Epidermal melanocyte (primary cell): ENCODE results near the gene FAM50B.
"Not testable (repeated sequence)": the region's sequence is repeated elsewhere in the genome, so short reads cannot be mapped to it uniquely, and the experiment has no call there.

Experiments
- DNase-seq: peaks from one replicate; pipeline ENCODE4 v3.0.0; 2011; ENCODE audit warnings: low spot score; ENCODE audit not compliant: insufficient read length

FAM50B gene

DNA sequence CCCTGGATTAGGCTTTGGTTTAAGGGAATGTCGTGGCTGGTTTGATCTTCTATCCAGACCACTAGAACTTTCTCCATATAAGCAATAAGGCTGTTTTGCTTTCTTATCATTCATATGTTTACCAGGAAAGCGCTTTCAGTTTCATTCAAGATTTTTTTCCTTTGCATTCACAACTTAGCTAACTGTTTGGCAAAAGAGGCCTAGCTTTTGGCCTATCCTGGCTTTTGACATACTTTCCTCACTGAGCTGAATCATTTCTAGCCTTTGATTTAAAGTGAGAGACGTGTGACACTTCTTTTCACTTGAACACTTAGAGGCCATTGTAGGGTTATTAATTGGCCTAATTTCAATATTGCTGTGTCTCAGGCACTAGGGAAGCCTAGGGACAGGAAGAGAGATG, 1.7 kb upstream of the FAM50B start:
- no peak for DNase-seq

DNA sequence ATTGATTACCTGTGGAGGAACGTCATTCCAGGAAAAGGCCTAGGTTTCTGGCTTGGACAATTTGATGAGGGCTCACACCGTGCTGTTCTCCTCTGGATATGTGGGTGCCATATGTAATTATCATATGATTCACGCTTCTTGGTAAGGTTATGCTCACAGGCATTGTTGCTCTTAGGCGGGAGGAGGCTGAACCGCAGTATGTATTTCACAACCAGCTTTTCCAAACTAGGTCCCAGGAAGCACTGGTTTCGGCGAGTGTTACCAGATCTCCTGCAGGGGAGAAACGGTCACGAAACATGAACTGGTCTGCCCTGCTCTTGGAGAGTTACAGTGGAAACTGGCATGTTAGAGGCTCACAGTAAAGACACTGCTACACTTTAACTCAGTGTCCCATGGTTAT, 793 bp upstream of the FAM50B start:
- DNase-seq = no peak

DNA sequence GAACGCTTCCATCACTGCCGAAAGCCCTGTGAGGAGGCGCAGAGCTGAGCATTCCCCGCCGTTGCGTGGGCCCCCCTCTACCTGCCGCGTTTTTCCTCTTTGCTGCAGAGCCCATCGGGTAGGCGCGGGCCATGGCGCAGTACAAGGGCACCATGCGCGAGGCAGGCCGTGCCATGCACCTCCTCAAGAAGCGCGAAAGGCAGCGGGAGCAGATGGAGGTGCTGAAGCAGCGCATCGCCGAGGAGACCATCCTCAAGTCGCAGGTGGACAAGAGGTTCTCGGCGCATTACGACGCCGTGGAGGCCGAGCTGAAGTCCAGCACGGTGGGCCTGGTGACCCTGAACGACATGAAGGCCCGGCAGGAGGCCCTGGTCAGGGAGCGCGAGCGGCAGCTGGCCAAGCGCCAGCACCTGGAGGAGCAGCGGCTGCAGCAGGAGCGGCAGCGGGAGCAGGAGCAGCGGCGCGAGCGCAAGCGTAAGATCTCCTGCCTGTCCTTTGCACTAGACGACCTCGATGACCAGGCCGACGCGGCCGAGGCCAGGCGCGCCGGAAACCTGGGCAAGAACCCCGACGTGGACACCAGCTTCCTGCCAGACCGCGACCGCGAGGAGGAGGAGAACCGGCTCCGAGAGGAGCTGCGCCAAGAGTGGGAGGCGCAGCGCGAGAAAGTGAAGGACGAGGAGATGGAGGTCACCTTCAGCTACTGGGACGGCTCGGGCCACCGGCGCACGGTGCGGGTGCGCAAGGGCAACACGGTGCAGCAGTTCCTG, 693 bp downstream of the FAM50B start:
- no peak for DNase-seq

DNA sequence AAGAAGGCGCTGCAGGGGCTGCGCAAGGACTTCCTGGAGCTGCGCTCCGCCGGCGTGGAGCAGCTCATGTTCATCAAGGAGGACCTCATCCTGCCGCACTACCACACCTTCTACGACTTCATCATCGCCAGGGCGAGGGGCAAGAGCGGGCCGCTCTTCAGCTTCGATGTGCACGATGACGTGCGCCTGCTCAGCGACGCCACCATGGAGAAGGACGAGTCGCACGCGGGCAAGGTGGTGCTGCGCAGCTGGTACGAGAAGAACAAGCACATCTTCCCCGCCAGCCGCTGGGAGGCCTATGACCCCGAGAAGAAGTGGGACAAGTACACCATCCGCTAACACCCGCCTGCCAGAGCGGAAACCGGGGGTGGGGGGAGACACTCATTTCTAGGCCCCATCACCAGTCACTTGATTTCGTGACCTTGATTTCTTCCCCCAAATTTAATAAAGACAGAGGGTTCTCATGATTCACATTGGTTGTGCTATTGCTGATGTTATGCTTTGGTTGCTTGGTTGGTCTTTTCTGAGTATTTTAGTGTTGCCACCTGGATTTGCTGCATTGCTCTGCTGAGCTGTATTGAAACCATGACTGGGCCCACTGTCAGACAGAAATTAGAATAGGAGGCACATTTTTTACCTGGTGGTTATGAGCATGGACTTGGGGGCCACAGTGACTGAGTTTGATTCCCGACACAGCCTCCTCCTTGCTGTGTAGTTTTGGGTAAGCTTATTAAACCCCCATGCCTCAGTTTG, 1.5 kb downstream of the FAM50B start:
- DNase-seq = no peak

DNA sequence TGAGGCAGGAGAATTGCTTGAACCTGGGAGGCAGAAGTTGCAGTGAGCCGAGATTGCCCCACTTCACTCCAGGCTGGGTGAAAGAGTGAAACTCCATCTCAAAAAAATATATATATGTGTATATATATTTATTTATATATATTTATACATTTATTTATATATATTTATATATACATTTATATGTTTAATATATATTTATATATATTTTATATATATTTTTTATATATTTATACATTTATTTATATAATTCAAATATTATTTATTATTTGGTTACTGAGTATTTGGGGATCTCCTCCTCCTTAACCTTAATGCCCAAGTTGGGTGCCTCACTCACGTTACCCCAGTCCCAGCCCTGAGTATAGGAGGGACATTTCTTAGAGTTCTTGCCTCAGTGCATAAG, 2.7 kb downstream of the FAM50B start:
- DNase-seq = no peak

DNA sequence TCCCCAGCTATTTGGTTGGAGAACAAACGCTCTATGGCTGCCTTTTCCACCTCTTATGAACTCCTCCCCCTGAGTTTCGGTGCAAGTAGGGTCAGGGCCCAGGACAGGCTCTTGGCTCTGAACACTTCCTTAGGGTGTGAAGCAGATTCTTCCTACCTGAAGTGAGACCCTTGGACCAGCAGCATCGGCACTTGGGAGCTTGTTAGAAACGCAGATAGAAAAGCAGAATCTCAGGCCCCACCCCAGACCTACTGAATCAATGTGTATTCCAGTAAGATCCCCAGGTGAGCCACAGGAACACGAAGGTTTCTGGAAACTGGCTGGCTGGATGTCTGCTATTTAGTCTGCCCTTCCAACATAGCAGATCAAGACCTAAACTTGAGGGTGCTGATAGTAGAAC, 3.2 kb downstream of the FAM50B start:
- DNase-seq = no peak

DNA sequence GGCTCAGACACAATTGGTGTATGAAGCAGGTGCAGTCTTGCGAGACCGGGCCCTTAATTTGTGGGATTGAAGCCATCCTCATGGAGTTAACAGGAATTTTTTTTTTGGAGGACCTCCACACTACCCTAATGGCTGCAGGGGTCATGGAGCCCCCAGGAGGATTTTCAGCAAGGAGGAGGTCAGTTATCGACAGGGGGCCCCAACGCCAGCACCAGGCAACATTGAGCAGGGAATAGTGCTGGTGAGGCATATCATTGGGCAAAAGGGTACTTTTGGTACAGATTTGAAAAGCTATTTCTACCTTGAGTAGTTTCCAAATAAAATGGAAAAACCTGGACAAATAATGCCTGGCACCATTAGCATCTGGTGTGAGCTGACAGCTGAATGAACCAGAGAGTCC, 6.7 kb downstream of the FAM50B start:
- DNase-seq = no peak

DNA sequence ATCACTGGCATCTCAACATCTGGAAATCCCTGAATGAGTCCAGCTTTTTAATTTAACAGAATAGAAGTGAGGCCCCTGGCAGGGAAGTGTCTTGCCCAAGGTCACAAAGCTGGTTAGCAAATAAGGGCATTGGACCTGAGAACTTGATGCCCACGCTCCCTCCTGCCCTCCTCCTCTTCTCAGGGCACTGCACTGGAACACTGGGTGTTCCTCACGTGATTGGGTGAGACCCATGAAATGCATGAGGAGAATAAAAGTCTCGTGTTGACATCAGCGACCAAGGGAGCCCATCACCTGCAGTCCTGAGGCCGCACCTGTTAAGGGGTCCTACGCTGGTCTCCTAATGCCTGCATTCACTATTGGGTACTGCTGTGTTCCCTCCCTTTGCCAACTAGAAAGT, 7.4 kb downstream of the FAM50B start:
- no peak for DNase-seq

DNA sequence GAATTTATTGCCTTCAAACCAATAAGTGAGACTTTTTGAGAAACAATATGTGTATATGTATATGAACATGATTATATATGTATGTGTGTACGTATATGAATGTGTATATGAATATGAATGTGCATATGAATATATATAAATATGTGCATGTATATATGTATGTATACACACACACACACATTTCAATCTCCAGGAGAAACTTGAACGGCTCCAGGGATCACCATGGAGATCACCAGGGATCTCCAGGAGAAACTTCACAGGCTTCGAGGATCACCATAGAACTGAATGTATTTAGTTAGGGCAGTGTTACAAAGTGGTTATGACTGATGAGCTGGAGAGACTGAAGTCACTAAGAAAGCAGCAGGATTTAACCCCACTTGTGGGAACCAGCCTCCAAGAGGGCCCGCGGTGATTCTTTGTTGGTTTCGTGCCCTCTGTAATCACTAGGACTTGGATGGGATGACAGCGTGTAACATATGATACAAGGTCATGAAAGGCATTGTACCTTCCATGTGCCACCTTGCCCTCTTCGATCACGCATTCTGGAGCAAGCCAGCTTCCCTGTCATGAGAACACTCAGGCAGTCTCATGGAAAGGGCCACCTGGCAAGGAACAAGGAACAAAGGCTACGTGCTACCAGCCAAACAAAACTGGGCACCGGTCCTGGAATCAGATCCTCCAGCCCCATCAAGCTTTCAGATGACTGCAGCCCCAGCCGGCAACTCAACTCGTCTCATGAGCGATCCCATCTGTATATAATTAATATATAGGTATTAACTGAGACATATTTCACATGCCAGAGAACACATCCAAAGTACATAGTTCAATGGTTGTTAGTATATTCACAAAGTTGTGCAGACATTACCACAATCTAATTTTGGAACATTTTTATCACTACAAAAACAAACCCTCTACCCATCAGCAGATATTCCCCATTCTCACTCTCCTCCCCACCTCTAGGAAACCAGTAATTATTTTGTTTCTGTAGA, 8.6 kb downstream of the FAM50B start:
- DNase-seq = no peak

DNA sequence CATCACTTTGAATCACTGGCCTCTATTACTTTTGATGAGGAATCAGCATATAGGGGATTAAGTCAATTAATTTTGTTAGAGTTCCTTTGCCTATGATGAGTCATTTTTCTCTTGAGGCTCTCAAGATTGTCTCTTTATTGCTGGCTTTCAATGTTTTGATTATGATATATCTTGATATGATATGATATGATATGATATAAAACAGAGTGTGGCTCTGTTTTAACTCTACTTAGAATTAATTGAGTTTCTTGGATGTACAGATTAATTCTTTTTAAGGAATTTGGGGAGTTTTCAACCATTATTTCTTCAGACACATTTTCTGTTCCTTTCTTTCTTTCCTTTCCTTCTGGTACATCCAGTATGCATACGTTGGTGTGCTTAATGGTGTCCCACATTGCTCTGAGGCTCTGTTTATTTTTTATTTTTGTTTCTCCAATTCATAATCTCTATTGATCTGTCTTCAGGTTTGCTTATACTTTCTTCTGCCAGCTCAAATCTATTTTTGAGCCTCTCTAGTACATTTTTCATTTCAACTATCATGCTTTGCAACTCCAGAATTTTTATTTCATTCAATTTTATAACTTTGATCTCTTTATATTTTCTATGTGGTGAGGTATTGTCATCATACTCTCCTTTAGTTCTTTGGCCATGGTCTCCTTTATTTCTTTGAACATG, 10.8 kb downstream of the FAM50B start:
- no peak for DNase-seq

DNA sequence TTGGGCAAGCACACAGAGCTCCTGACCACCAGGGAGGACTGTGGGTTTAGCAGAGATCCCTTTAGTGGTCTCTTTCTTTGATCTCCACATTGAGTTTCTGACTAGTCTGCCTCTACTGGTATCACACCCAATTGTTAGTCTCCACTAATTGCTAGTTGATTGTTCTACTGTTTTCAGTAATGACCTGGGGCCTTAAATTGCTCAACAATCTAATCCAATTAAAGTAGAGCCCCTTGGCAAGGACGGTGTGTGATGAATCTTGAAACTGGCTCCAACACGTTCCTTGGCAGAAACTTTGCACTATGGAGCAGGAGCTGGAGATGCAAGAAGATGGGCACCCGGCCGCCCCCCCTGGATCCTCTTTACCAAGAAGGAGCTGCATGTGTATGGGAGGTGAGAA, 12.3 kb downstream of the FAM50B start:
- no peak for DNase-seq

DNA sequence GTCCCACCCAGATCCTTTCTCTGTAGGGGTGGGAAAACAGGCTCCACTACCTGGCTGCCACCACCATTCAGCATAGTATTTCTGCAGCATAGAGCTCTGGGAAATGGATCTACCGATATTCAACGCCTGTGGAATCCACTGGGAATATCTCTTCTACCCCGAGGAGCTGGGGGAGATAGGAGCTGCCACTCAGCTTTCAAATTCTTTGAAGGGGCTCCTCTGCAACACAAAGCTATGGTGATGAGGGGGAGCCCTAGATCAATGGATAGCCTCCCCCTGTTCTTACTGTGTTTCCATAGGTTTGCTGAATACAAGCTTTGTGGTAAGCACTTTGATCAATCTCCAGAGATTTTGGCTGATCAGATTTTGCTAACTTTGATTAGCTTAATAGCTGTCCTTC, 12.9 kb downstream of the FAM50B start:
- DNase-seq = no peak

DNA sequence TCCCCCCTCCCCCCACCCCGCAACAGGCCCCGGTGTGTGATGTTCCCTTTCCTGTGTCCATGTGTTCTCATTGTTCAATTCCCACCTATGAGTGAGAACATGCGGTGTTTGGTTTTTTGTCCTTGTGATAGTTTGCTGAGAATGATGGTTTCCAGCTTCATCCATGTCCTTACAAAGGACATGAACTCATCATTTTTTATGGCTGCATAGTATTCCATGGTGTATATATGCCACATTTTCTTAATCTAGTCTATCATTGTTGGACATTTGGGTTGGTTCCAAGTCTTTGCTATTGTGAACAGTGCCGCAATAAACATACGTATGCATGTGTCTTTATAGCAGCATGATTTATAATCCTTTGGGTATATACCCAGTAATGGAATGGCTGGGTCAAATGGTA, 14.1 kb downstream of the FAM50B start:
- DNase-seq = not testable (repeated sequence)

DNA sequence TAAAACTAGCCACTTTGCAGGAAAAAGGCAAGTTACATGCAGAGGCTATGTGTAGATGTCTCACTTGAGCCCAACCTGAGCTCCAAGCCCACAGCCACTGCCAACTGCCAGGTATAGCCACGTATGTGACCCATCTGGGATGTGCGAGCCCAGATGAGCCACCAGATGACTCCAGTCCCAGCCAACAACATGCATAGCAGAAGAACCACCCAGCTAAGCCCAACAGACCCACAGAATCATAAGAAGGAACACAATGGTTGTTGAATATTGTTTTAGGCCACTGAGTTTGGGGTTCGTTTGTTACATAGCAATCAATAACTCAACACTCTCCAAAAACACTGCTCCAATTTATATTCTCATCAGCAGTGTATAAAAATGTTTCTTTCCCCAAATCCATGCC, 16.3 kb downstream of the FAM50B start:
- no peak for DNase-seq

DNA sequence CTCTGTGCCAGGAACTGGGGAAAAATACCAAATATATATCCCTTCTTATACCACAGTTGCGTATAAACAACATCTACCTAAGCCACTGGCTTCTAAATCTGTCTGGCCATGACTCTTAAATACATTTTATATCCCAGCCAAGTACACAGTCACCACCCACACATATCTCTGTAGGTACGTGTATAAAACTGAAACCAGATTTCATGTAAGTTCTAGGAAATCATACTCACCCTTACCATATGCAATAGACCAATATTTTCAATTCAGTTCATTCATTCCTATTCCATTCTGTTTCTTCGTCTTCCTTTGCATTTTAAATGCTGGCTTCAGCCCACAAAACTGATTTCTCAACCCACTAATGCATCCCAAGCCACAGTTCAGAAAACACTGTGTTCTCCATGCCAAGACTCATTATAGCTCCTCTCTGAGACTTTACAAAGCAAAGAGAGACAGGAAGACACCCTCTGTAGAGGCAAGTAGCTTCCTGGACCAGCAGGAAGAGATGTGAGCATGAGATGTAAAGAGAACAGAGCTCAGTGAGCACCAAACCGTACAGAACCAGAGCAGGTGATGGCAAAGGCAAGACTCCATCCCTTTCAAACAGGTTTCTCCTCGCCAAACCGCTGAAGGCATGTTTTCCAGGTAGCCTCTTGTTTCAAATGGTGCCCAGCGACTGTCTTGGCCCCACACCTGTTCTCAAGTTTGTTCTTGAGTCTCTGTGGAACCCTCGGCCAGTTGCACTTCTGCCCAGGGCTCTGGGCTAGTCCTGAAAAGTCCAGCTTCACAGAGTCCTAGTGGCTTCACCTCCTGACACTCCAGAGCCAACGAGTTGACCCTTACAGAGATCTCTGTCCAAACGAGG, 18.7 kb downstream of the FAM50B start:
- DNase-seq = no peak

DNA sequence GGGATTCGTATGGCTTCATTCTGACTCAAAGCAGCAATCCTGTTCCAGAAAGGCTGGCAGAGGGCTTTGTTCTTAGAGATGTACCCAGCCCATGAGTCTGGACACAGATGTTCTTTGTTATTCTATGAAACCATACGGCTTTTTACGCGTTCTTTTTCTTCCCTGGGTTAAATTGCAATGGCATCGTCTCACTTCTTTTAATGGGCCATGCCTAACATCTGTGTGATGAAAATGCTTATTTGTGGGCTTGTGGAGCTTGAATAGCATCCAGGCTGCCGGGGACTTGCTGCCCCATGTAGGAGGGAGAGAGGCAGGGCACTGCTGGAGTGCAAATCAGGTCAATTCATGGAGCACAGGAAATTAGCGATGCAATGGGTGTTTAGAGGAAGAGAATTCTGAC, 19.4 kb downstream of the FAM50B start:
- peak; percentile 80 for DNase-seq

DNA sequence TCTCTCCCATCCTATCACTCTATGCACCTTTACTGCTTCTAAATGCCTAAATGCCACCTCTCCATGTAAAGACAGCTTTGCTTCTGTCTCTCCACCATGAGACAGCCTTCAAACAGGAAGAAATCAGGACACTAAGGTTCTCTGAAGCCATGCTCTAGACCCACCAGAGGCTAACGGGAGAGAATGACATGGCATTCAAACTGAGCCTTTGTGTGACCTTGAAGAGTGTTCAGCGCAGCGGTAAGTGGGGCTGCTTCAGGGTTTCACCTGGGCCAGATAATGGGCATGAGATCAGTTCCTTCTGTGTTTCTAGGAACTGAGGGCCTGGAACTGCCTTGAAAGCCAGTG, 20.1 kb downstream of the FAM50B start:
- DNase-seq = no peak

DNA sequence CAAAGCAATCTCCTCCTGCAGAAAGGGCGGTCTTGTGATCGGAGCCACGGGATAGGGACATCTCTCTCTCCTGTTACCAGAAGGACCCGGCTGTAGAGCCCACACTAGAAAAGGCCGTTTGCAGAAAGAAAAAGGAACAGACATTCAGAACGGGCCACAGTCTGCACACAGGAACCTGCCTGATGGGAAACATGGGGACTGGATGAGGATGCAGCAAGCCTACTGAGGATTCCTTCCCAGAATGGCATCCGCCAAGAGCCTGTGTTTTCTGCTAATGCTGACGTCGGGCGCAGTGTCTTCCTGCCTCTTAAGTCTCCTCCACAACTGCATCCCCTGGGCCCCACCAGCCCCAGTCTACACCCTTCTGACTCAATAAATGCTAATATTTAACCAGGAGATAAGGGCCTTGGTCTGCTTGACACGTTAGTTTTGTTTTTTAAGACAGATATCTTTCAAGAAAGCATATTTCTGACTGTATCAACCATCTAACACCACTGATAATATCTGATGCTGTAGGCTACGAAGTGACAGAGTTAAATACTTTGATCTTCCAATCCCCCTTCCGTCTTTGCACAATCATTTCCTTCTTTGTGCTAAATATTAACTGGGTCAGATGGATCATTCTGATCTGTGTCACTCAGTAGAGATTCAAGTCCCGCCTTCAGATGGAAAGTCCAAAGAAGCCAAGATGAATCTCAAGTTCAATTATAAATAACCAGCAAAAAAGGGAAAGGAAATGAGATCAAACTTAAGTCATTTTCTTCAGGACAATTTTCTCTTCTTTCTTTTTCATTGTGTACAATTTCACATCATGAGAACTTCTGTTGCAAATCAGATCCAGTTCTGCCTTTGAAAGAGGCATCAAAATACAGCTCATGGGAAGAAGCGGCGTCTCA, 20.7 kb downstream of the FAM50B start:
- no peak for DNase-seq

DNA sequence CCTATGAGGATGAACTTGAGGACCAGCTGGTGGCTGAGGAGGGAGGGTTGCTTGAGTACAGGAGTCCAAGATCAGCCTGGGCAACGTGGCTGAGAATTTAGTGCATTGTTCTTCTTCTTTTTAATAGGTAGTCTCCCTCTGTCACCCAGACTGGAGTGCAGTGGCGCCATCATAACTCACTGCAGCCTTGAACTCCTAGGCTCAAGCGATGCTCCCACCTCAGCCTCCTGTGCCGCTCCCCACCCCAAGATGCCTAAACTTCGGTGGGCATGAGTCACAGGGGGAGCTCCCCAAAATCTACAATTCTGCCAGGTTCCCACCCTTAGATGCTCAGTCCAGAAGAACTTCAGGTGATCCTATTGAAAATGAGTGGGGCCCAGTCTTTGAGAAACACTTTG, 21.4 kb downstream of the FAM50B start:
- DNase-seq = no peak
